CD14-positive monocyte (primary cell): Measurements from ENCODE around the gene KCNC1. TPM values are rescaled to one million over a fixed set of nuclear protein-coding genes. Genes with fewer than 3 reads are reported as not detected.

Experiments
- DNase-seq, 3 donors: peaks; one replicate each; pipeline ENCODE4 v3.0.0-alpha.2; 2011 to 2022
- H2AFZ ChIP-seq: 2 replicates; pipeline ENCODE4 v1.6.0; 2012; ENCODE audit warnings: mild to moderate bottlenecking, low read depth, low read length, inconsistent platforms; ENCODE audit not compliant: insufficient read depth, poor library complexity, severe bottlenecking
- H3K27ac ChIP-seq, 2 donors: 1 replicate in 1 of 2; 2 replicates in 1 of 2; pipeline ENCODE4 v1.5.1; 2012 to 2013; ENCODE audit warnings: low read length in 2 of 2, control low read depth in 1 of 2, inconsistent platforms in 1 of 2, low read depth in 1 of 2, mild to moderate bottlenecking in 1 of 2
- H3K27me3 ChIP-seq, 2 donors: one replicate each; pipeline versions ENCODE4 v1.6.0 to v1.6.1; 2011 to 2013; ENCODE audit warnings: low read length in 2 of 2; ENCODE audit not compliant: control insufficient read depth in 2 of 2, insufficient read depth in 2 of 2
- H3K36me3 ChIP-seq, 2 donors: replicated peaks in 1 of 2; 1 replicate in 1 of 2; 2 replicates in 1 of 2; pipeline versions ENCODE4 v1.5.1 to v1.6.1; 2012 to 2013; ENCODE audit warnings: low read length in 2 of 2, control low read depth in 1 of 2, inconsistent platforms in 1 of 2, mild to moderate bottlenecking in 1 of 2; ENCODE audit not compliant: insufficient read depth in 2 of 2, control insufficient read depth in 1 of 2
- H3K4me1 ChIP-seq, 2 donors: 1 replicate in 1 of 2; 2 replicates in 1 of 2; pipeline versions ENCODE4 v1.5.1 to v1.6.1; 2012 to 2013; ENCODE audit warnings: low read length in 2 of 2, control low read depth in 1 of 2, inconsistent platforms in 1 of 2, mild to moderate bottlenecking in 1 of 2, moderate library complexity in 1 of 2; ENCODE audit not compliant: insufficient read depth in 2 of 2, control insufficient read depth in 1 of 2
- H3K4me2 ChIP-seq: replicated peaks from 2 replicates; pipeline ENCODE3; 2012; ENCODE audit warnings: low read length, moderate library complexity, mild to moderate bottlenecking; ENCODE audit not compliant: poor library complexity, severe bottlenecking; ENCODE audit errors: extremely low read depth
- H3K4me3 ChIP-seq, 3 experiments: fragments of 200-600 bp in 1 of 3; sonication (generic) in 1 of 3; replicated peaks in 1 of 3; 1 replicate in 2 of 3; 2 replicates in 1 of 3; pipeline ENCODE4 v1.5.1; 2011 to 2013; ENCODE audit warnings: low read length in 3 of 3, mild to moderate bottlenecking in 3 of 3, control low read depth in 2 of 3, low read depth in 2 of 3, inconsistent platforms in 1 of 3, moderate library complexity in 1 of 3
- H3K79me2 ChIP-seq: 2 replicates; pipeline ENCODE4 v1.6.0; 2012; ENCODE audit warnings: mild to moderate bottlenecking, control low read depth, inconsistent platforms, low read length, moderate library complexity; ENCODE audit not compliant: insufficient read depth
- H3K9ac ChIP-seq: 2 replicates; pipeline ENCODE4 v1.6.0; 2017; ENCODE audit warnings: low read length, mild to moderate bottlenecking; ENCODE audit not compliant: insufficient read depth, poor library complexity, severe bottlenecking
- H3K9me3 ChIP-seq, 2 donors: replicated peaks in 1 of 2; 1 replicate in 1 of 2; 2 replicates in 1 of 2; pipeline versions ENCODE4 v1.5.1 to v1.6.1; 2012 to 2013; ENCODE audit warnings: low read length in 2 of 2, control low read depth in 1 of 2; ENCODE audit not compliant: control insufficient read depth in 1 of 2, insufficient read depth in 1 of 2
- H4K20me1 ChIP-seq: 2 replicates; pipeline ENCODE4 v1.6.0; 2012; ENCODE audit warnings: mild to moderate bottlenecking, low read length, control low read depth, moderate library complexity; ENCODE audit not compliant: insufficient read depth
- H3K27ac Mint-ChIP-seq, 7 donors: one replicate each; pipeline ENCODE4 v1.8.0; 2020; ENCODE audit warnings: mild to moderate bottlenecking in 7 of 7, mixed read lengths in 7 of 7, moderate library complexity in 6 of 7, inconsistent platforms in 2 of 7
- H3K27me3 Mint-ChIP-seq, 3 donors: one replicate each; pipeline ENCODE4 v1.8.0; 2021 to 2022; ENCODE audit warnings: low read depth in 3 of 3, mild to moderate bottlenecking in 3 of 3, mixed read lengths in 3 of 3, moderate library complexity in 3 of 3, inconsistent platforms in 1 of 3
- H3K36me3 Mint-ChIP-seq, 2 donors: one replicate each; pipeline ENCODE4 v1.8.0; 2020; ENCODE audit warnings: mixed read lengths in 2 of 2, inconsistent platforms in 1 of 2, mild to moderate bottlenecking in 1 of 2
- H3K4me1 Mint-ChIP-seq: one replicate; pipeline ENCODE4 v1.8.0; 2020; ENCODE audit warnings: mild to moderate bottlenecking, mixed read lengths
- H3K4me3 Mint-ChIP-seq, 2 donors: one replicate each; pipeline ENCODE4 v1.8.0; 2020; ENCODE audit warnings: mild to moderate bottlenecking in 2 of 2, mixed read lengths in 2 of 2, moderate library complexity in 1 of 2
- H3K9me3 Mint-ChIP-seq, 7 donors: one replicate each; pipeline ENCODE4 v1.8.0; 2020 to 2022; ENCODE audit warnings: mixed read lengths in 7 of 7, mild to moderate bottlenecking in 6 of 7, moderate library complexity in 6 of 7, inconsistent platforms in 2 of 7
- WGBS: methylation state at CpG from one replicate; pipeline ENCODE4 v1.1.5; 2013; ENCODE audit warnings: missing lambda C conversion rate; ENCODE audit not compliant: insufficient coverage; 5-methylcytosine and 5-hydroxymethylcytosine counted together
- intact Hi-C, 2 donors: fragments of 100-400 bp; cut with micrococcal nuclease; formaldehyde crosslinking; loops; one replicate each; pipeline versions ENCODE4 v1.15.0 to v1.15.1; 2023
- polyA plus RNA-seq, 3 donors: library from polyadenylated mRNA; depleted of rRNA in 1 of 3; unstranded in 2 of 3; stranded (reverse) in 1 of 3; fragments of 300-500 nt in 2 of 3; fragments of >200 nt in 1 of 3; fragmentation: Illumina TruSeq in 2 of 3; gene quantifications; 1 replicate in 2 of 3; 2 replicates in 1 of 3; pipeline ENCODE4 v1.2.3, GENCODE V29; 2012 to 2021
- TF ChIP-seq, protein P1 (sequence below): fragments of 200-600 bp; IDR thresholded peaks from one replicate; pipeline ENCODE4 v1.8.0; 2022; ENCODE audit warnings: antibody characterized with exemption, mild to moderate bottlenecking

KCNC1 gene
- polyA plus RNA-seq, 3 donors: not detected

DNA sequence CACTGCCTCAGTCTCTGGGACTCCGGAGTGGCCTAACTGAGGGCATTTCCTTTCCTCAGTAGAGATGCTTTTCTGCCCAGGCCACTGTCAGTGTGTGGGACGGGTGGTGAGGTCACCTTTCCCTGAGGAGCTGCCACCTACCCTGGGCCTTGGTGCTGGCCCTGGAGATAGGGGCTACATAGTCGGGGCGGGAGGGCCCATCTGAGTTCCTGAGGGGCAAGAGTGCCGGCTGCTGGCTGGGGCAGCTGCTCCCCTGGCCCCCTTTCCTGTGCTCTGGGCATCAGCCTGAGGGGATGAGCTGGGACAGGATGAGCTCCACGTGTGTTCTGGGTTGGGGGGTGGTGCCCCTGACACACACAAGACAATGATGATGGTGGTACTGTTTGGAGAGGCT is 5.4 kb downstream of the KCNC1 start:
- H3K4me2 ChIP-seq: no peak overlapping the region
- H3K79me2 ChIP-seq: no peaks in the 10 kb centered on the region
- H3K4me3 ChIP-seq: no peak overlapping the region
- Mint-ChIP-seq H3K27ac (no peak overlapping the region), H3K36me3 (peaks cover 0 to 4% of the 10 kb centered on the region in 2 donors), H3K4me3 (no peak overlapping the region), H3K4me1 (no peaks in the 10 kb centered on the region), H3K9me3 (peaks cover 0 to 12% (median 3%) of the 10 kb centered on the region in 7 donors), H3K27me3 (peaks cover 5 to 29% (median 15%) of the 10 kb centered on the region in 3 donors)
- H2AFZ ChIP-seq: no peak overlapping the region
- no peaks in the 10 kb centered on the region for H4K20me1 ChIP-seq
- H3K36me3 ChIP-seq: no peaks in the 10 kb centered on the region
- TF ChIP-seq, protein P1, sequence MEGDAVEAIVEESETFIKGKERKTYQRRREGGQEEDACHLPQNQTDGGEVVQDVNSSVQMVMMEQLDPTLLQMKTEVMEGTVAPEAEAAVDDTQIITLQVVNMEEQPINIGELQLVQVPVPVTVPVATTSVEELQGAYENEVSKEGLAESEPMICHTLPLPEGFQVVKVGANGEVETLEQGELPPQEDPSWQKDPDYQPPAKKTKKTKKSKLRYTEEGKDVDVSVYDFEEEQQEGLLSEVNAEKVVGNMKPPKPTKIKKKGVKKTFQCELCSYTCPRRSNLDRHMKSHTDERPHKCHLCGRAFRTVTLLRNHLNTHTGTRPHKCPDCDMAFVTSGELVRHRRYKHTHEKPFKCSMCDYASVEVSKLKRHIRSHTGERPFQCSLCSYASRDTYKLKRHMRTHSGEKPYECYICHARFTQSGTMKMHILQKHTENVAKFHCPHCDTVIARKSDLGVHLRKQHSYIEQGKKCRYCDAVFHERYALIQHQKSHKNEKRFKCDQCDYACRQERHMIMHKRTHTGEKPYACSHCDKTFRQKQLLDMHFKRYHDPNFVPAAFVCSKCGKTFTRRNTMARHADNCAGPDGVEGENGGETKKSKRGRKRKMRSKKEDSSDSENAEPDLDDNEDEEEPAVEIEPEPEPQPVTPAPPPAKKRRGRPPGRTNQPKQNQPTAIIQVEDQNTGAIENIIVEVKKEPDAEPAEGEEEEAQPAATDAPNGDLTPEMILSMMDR: no peak
- DNase-seq: no peak
- peaks cover 3 to 15% of the 10 kb centered on the region in 2 donors for H3K9me3 ChIP-seq
- H3K27me3 ChIP-seq: peaks cover 4 to 50% of the 10 kb centered on the region in 2 donors
- H3K9ac ChIP-seq: no peak overlapping the region
- H3K27ac ChIP-seq: no peak overlapping the region
- intact Hi-C loops: no loop called here
- 64% methylated on average over 4 of the region's 6 CpGs for WGBS
- no peaks in the 10 kb centered on the region for H3K4me1 ChIP-seq

DNA sequence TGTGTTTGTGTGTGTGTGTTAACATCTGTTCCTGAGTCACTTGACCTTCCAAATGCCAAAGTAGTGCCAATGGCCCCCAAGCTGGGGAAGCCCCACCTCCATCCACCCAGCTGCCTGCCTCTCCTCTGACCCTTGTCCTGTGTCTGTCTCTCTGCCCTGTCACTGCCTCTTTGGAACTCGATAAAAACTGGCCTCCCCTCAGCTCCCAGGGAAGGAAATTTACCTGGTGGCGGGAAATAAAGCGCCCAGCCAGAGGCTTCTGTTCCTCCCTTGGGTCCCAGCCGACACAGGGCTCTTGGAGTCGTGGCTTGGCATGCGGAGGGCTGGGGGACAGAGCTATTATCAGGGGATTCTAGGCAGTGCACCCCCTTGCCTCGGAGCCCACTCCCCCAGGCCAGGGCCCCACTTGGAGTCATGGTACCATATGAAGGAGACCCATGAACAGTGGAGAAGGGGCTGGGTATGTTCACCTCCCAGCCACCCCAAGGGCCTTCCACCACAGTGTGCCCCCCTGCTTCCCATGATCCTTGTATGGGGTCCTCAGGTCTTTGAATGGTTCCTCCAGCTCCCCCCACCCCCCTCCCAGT is 6.2 kb downstream of the KCNC1 start:
- no peak overlapping the region for H3K9ac ChIP-seq
- H3K27me3 Mint-ChIP-seq: peaks cover 6 to 29% (median 12%) of the 10 kb centered on the region in 3 donors
- H3K36me3 ChIP-seq: no peaks in the 10 kb centered on the region
- intact Hi-C loops: no loop called here
- DNase-seq: no peak
- no peak overlapping the region for H2AFZ ChIP-seq
- WGBS: 83% methylated on average over 6 of the region's 7 CpGs
- H3K4me3 Mint-ChIP-seq: no peak overlapping the region
- H3K4me1 Mint-ChIP-seq: no peaks in the 10 kb centered on the region
- H3K9me3 ChIP-seq: peaks cover 3 to 15% of the 10 kb centered on the region in 2 donors
- peaks cover 0 to 4% of the 10 kb centered on the region in 2 donors for H3K36me3 Mint-ChIP-seq
- H3K4me2 ChIP-seq: no peak overlapping the region
- H3K9me3 Mint-ChIP-seq: peaks cover 0 to 12% (median 3%) of the 10 kb centered on the region in 7 donors
- H3K27ac Mint-ChIP-seq: no peak overlapping the region
- TF ChIP-seq, protein P1: no peak
- H3K4me1 ChIP-seq: no peaks in the 10 kb centered on the region
- H3K4me3 ChIP-seq: no peak overlapping the region
- H3K27me3 ChIP-seq: peaks cover 4 to 45% of the 10 kb centered on the region in 2 donors
- H3K27ac ChIP-seq: no peak overlapping the region
- H3K79me2 ChIP-seq: no peaks in the 10 kb centered on the region
- no peaks in the 10 kb centered on the region for H4K20me1 ChIP-seq
